22Rv1 (cell line): Measurements from ENCODE around the gene ALDH1A3.

Experiments
- ZFX ChIP-seq: fragments of 450-650 bp; IDR thresholded peaks from 2 replicates; pipeline ENCODE4 v1.6.1; 2017; ENCODE audit warnings: antibody characterized with exemption, borderline replicate concordance
- TF ChIP-seq, protein P1 (sequence below): fragments of 450-650 bp; IDR thresholded peaks from 2 replicates; pipeline ENCODE4 v1.5.1; 2017; ENCODE audit warnings: mild to moderate bottlenecking

DNA sequence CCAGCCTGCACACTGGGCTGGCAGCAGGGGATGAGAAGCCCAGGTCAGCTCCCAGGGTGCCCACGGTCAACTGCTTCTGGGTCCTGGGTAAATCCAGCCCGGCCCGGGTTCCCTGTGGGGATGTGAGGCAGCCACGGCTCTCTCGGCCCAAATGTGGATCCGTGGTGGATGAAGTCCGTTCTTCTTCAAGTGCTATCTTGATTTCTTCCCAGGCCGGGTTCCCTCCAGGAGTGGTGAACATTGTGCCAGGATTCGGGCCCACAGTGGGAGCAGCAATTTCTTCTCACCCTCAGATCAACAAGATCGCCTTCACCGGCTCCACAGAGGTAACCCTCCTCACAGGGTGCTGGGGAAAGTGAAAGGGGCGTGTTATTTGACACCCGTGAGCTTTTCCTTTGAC, 16.1 kb downstream of the ALDH1A3 start:
- TF ChIP-seq, protein P1, sequence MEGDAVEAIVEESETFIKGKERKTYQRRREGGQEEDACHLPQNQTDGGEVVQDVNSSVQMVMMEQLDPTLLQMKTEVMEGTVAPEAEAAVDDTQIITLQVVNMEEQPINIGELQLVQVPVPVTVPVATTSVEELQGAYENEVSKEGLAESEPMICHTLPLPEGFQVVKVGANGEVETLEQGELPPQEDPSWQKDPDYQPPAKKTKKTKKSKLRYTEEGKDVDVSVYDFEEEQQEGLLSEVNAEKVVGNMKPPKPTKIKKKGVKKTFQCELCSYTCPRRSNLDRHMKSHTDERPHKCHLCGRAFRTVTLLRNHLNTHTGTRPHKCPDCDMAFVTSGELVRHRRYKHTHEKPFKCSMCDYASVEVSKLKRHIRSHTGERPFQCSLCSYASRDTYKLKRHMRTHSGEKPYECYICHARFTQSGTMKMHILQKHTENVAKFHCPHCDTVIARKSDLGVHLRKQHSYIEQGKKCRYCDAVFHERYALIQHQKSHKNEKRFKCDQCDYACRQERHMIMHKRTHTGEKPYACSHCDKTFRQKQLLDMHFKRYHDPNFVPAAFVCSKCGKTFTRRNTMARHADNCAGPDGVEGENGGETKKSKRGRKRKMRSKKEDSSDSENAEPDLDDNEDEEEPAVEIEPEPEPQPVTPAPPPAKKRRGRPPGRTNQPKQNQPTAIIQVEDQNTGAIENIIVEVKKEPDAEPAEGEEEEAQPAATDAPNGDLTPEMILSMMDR = no peak
- no peak for TF ChIP-seq ZFX
